Astrocyte (in vitro differentiated cells and primary cell): Measurements from ENCODE around the gene PITX1.

ENCODE experiments used
- CTCF ChIP-seq: IDR thresholded peaks from 2 replicates; pipeline ENCODE4 v1.5.1; 2011; ENCODE audit warnings: low read depth, mild to moderate bottlenecking, inconsistent platforms, low read length, moderate library complexity; ENCODE audit not compliant: insufficient read depth
- EZH2 ChIP-seq: IDR thresholded peaks from 2 replicates; pipeline ENCODE4 v1.6.1; 2012; ENCODE audit warnings: mild to moderate bottlenecking, low read length, inconsistent platforms; ENCODE audit not compliant: insufficient read depth

DNA sequence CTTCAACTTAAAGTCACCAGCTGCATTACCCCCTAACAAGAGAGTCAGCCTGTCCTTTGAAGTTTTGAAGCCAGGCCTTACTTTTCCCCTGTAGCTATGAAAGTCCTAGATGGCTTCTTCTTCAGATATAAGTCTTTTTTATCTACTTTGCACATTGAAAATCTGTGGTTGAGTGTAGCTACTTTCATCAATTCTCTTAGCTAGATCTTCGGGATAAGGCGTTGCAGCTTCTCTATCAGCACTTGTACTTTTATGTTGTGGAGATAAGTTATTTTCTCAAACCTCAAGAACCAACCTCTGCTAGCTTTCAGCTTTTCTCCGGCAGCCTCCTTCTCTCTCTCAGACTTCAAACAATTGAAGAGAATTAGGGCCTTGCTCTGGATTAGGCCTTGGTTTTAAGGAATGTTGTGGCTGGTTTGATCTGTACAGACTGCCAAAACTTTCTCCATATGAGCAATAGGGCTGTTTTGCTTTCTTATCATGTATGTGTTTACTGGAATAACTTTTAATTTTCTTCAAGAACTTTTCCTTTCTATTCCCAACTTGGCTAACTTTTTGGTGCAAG lies 44.7 kb downstream of the PITX1 start:
- TF ChIP-seq CTCF: no peak
- no peak for TF ChIP-seq EZH2
